Measurements from ENCODE around the gene HEY2. TPM values are rescaled to one million over a fixed set of nuclear protein-coding genes. Genes with fewer than 3 reads are reported as not detected.

The HEY2 gene
- total and polyA plus RNA-seq, 9 donors: 3.0 to 19.9 (median 8.2) TPM

DNA sequence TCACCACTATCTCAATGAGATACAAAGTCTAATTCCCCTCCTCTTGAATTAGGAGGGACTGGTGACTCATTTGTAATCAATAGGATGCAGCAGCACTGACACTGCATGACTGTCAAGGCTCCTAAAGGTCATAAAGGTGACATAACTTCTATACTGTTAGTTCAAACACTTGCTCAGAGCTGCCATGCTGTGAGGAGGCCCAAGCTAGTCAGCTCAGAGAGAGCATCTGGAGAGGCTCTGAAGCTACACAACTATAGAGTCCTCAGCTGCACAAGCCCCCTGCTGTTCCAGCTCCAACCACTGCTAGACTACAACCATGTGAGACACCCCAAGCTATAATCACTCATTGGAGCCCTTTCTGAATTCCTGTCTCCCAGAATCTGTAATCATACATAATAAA is 17.0 kb upstream of the HEY2 start:
- Histone ChIP-seq H3K27me3 (no peaks in the 10 kb centered on the region), H3K4me3 (no peak overlapping the region), H3K36me3 (no peaks in the 10 kb centered on the region), H3K4me1 (ENCODE audit: insufficient read depth) (no peaks in the 10 kb centered on the region), H3K9me3 (no peaks in the 10 kb centered on the region), H3K27ac (no peak overlapping the region)
- TF ChIP-seq, protein P1, sequence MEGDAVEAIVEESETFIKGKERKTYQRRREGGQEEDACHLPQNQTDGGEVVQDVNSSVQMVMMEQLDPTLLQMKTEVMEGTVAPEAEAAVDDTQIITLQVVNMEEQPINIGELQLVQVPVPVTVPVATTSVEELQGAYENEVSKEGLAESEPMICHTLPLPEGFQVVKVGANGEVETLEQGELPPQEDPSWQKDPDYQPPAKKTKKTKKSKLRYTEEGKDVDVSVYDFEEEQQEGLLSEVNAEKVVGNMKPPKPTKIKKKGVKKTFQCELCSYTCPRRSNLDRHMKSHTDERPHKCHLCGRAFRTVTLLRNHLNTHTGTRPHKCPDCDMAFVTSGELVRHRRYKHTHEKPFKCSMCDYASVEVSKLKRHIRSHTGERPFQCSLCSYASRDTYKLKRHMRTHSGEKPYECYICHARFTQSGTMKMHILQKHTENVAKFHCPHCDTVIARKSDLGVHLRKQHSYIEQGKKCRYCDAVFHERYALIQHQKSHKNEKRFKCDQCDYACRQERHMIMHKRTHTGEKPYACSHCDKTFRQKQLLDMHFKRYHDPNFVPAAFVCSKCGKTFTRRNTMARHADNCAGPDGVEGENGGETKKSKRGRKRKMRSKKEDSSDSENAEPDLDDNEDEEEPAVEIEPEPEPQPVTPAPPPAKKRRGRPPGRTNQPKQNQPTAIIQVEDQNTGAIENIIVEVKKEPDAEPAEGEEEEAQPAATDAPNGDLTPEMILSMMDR (IDR thresholded peaks at IDR 0.05): no peak
- TF ChIP-seq POLR2A (IDR thresholded peaks at IDR 0.05) (no peak), EP300 (IDR thresholded peaks at IDR 0.05) (no peak)
- intact Hi-C loops (cut with DNase I): no loop called here
- no peak for DNase-seq

DNA sequence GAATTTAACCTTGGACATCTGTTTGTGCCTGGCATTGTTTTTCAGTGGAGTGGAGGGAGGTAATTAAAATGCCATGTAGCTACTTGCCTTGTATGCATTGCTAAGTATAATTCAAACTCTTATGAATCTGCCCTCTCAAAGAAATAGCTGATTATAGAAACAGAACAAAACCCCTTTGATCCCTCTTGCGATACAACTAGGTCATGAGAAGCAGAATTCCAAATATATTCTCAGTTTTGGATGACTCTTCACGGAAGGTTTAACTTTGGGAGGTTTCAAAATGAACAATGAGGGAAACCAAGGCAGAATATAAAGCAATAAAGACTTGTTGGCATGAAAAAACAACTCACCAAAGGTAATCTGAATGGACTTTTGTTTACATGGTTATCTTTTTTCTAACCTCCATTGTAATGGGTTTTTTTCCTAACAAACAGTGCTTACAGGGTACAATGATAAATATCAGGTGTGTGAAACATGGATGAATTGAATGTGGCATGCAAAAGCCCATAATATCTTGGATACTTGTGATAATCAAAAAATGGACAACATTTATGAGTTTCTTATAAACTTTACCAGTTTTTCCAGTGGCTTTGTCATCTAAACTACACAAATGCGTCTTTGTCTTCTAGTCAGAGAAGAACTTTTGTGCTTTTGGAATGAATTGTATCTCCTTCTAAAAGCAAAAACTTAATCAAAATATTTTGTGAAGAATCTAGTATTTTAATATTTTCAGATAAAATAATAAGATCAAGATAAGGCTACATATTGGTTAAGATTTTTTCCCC is 15.7 kb upstream of the HEY2 start:
- 94 to 97% (median 95%) methylated on average over 3 of the region's 3 CpGs for WGBS, 3 donors
- Histone ChIP-seq H3K9me3 (no peaks in the 10 kb centered on the region), H3K4me1 (ENCODE audit: insufficient read depth) (no peaks in the 10 kb centered on the region), H3K4me3 (no peak overlapping the region), H3K27me3 (no peaks in the 10 kb centered on the region), H3K36me3 (no peaks in the 10 kb centered on the region), H3K27ac (no peak overlapping the region)
- no peak for TF ChIP-seq EP300 (IDR thresholded peaks at IDR 0.05)
- no peak for TF ChIP-seq POLR2A (IDR thresholded peaks at IDR 0.05)
- TF ChIP-seq, protein P1 (IDR thresholded peaks at IDR 0.05): no peak
- DNase-seq: no peak
- intact Hi-C loops (cut with DNase I): no loop called here

DNA sequence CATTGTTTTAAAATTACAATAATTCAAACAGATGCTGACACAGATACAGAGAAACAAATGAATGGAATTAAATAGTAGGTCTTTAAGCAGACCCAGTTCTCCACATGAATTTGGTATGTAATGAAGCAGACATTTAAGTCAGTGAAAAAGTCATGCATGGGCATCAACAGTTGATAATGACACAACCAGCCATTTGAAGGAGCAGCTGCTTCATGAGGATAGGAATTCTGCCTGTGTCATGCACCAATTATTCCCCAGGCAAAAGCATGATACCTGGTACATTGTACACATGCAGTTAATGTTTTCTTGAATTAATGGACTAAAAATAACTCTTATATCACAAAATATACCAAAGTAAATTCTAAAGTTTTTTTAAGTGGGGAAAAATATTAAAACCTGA is 11.2 kb upstream of the HEY2 start:
- H3K27me3 ChIP-seq: no peaks in the 10 kb centered on the region
- H3K4me1 ChIP-seq (ENCODE audit: insufficient read depth): no peaks in the 10 kb centered on the region
- H3K36me3 ChIP-seq: no peaks in the 10 kb centered on the region
- TF ChIP-seq, protein P1 (IDR thresholded peaks at IDR 0.05): no peak
- TF ChIP-seq EP300 (IDR thresholded peaks at IDR 0.05) (no peak), POLR2A (IDR thresholded peaks at IDR 0.05) (no peak)
- DNase-seq: no peak
- no peak overlapping the region for H3K27ac ChIP-seq
- intact Hi-C loops (cut with DNase I): no loop called here
- no peak overlapping the region for H3K4me3 ChIP-seq
- no peaks in the 10 kb centered on the region for H3K9me3 ChIP-seq

DNA sequence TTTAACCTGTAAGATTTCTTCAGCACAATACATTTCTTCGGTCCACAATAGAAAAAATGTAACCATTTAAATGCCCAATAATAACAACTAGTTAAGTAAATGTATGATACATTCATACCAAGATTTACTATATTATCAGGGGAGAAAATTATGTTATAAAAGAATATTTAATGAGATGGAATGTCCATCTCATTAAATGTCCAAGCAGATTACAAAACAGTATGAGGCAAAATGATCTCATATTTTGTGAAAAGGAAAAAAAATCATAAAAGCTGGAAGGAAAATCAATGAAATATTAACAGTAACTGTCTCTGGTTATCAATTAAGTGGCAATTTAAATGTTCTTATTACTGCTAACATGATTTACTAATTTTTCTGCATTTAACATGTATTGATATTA is 10.1 kb upstream of the HEY2 start:
- WGBS, 3 donors: 85 to 86% (median 85%) methylated on average over 1 of the region's 1 CpG
- intact Hi-C loops (cut with DNase I): no loop called here

More for the DNA sequence above, 10.1 kb upstream of the HEY2 start:
- Histone ChIP-seq H3K4me3 (no peak overlapping the region), H3K27ac (no peak overlapping the region), H3K9me3 (no peaks in the 10 kb centered on the region), H3K36me3 (no peaks in the 10 kb centered on the region), H3K4me1 (ENCODE audit: insufficient read depth) (no peaks in the 10 kb centered on the region), H3K27me3 (no peaks in the 10 kb centered on the region)
- no peak for TF ChIP-seq EP300 (IDR thresholded peaks at IDR 0.05)
- TF ChIP-seq POLR2A (IDR thresholded peaks at IDR 0.05): no peak
- TF ChIP-seq, protein P1 (IDR thresholded peaks at IDR 0.05): no peak
- DNase-seq: no peak

Data from ovary (tissue), 9 donors.